Measurements from ENCODE around the gene PPP6R2. TPM values are rescaled to one million over a fixed set of nuclear protein-coding genes. Genes with fewer than 3 reads are reported as not detected.

PPP6R2 gene
- polyA plus RNA-seq, 1 donor (not counting 4 experiments of a cell fraction or from before 2014, with no cell fraction given) = 19.8 TPM

- Histone ChIP-seq H3K4me3 (ENCODE audit: control insufficient read depth in 2 of 3, extremely low read depth in 1 of 3, insufficient read depth in 2 of 3, low read depth in 1 of 3, low read length in 3 of 3) (no peak overlapping the region), H3K36me3 (ENCODE audit: control insufficient read depth in 2 of 2, extremely low read depth in 1 of 2, insufficient read depth in 2 of 2, low read length in 2 of 2) (no peaks in the 10 kb centered on the region), H2AFZ (ENCODE audit: control insufficient read depth, low read length) (no peak overlapping the region), H4K20me1 (ENCODE audit: control insufficient read depth, extremely low read depth, insufficient read depth, low read length) (no peaks in the 10 kb centered on the region), H3K9me3 (ENCODE audit: control insufficient read depth, low read depth, low read length) (no peaks in the 10 kb centered on the region), H3K4me1 (ENCODE audit: control insufficient read depth, extremely low read depth, insufficient read depth, low read length) (peaks cover 4% of the 10 kb centered on the region), H3K27me3 (ENCODE audit: control insufficient read depth, extremely low read depth, insufficient read depth, low read length) (peaks cover 15% of the 10 kb centered on the region), H3K79me2 (ENCODE audit: control insufficient read depth, insufficient read depth, low read length) (no peaks in the 10 kb centered on the region), H3K9ac (ENCODE audit: control insufficient read depth, extremely low read depth, insufficient read depth, low read length) (no peak overlapping the region), H3K9me1 (ENCODE audit: control insufficient read depth, extremely low read depth, insufficient read depth, low read length) (no peaks in the 10 kb centered on the region), H3K4me2 (ENCODE audit: control insufficient read depth, extremely low read depth, insufficient read depth, low read depth, low read length) (no peak overlapping the region), H3K27ac (ENCODE audit: control insufficient read depth, insufficient read depth, low read length) (no peak overlapping the region)
- no peak for TF ChIP-seq EZH2 (IDR thresholded peaks at IDR 0.05; ENCODE audit: low read length)
- DNase-seq (ENCODE audit: low read depth, low spot score) = no peak
- no peak for FAIRE-seq
- dilution Hi-C loops (cut with MboI; ENCODE audit: extremely low pct_ligation_motif_present, low sequenced_read_pairs) = no loop called here
Observed at GRCh38 chr22:50315289-50316113, 27.6 kb upstream of the PPP6R2 start.

DNA sequence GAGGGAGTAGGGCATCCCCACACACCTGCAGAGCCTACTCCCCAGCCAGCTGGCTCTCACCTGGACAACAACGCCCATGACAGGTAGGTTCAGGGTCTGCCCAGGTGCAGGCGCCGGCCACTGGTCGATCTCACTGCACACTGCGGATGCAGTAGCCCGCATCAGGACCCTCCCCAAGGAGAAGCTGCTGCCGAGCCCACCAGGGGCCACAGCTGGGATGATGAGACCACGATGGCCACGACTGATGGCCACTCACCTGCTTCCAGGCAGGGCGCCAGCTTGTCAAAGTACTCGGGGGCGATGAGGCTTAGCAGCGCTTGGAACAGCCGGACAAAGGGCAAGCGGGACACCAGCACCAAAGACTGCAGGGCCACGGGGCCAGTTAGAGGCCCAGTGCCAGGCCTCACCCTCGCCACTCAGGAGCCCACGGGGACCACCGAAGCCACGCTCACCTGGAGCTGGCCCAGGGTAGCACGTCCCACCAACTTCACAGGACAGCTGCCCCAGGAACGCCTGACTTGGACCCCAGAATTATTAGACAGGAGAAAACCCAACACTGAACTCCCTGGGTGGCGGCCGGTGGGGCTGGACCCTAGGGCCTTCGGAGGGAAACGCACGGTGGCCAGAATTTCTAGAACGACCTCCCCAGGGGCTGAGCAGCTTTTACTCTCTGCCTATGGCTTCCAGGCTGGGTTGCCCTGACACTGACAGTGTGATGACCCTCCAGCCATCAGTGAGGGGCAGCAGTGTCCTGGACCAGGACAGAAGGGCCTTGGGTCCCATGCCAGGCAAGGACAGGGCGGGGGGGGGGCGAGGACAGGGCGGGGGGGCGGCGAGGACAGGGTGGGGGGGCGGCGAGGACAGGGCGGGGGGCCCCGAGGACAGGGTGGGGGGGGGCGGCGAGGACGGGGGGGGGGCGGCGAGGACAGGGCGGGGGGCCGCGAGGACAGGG lies 26.7 kb upstream of the PPP6R2 start:
- Histone ChIP-seq H3K9me1 (ENCODE audit: control insufficient read depth, extremely low read depth, insufficient read depth, low read length) (no peaks in the 10 kb centered on the region), H3K4me2 (ENCODE audit: control insufficient read depth, extremely low read depth, insufficient read depth, low read depth, low read length) (no peak overlapping the region), H2AFZ (ENCODE audit: control insufficient read depth, low read length) (no peak overlapping the region), H3K9me3 (ENCODE audit: control insufficient read depth, low read depth, low read length) (no peaks in the 10 kb centered on the region), H4K20me1 (ENCODE audit: control insufficient read depth, extremely low read depth, insufficient read depth, low read length) (no peaks in the 10 kb centered on the region), H3K79me2 (ENCODE audit: control insufficient read depth, insufficient read depth, low read length) (no peaks in the 10 kb centered on the region), H3K36me3 (ENCODE audit: control insufficient read depth in 2 of 2, extremely low read depth in 1 of 2, insufficient read depth in 2 of 2, low read length in 2 of 2) (no peaks in the 10 kb centered on the region), H3K9ac (ENCODE audit: control insufficient read depth, extremely low read depth, insufficient read depth, low read length) (no peak overlapping the region), H3K4me3 (ENCODE audit: control insufficient read depth in 2 of 3, extremely low read depth in 1 of 3, insufficient read depth in 2 of 3, low read depth in 1 of 3, low read length in 3 of 3) (no peak overlapping the region), H3K27ac (ENCODE audit: control insufficient read depth, insufficient read depth, low read length) (no peak overlapping the region), H3K4me1 (ENCODE audit: control insufficient read depth, extremely low read depth, insufficient read depth, low read length) (peaks cover 4% of the 10 kb centered on the region), H3K27me3 (ENCODE audit: control insufficient read depth, extremely low read depth, insufficient read depth, low read length) (peaks cover 20% of the 10 kb centered on the region)
- no peak for DNase-seq (ENCODE audit: low read depth, low spot score)
- dilution Hi-C loops (cut with MboI; ENCODE audit: extremely low pct_ligation_motif_present, low sequenced_read_pairs) = no loop called here
- TF ChIP-seq EZH2 (IDR thresholded peaks at IDR 0.05; ENCODE audit: low read length) = no peak
- no peak for TF ChIP-seq CTCF (optimal IDR thresholded peaks at IDR 0.05 in 1 of 3, IDR thresholded peaks at IDR 0.05 in 1 of 3, conservative IDR thresholded peaks at IDR 0.05 in 1 of 3; ENCODE audit: extremely low read depth in 1 of 3, insufficient read depth in 2 of 3, low read length in 3 of 3)
- no peak for FAIRE-seq

Data from keratinocyte (primary cell).